HG03469 (cell line): Measurements from ENCODE around the gene BAIAP2L2.

Source experiments
- ATAC-seq: cut with Tn5 transposase; IDR thresholded peaks from one replicate; pipeline ENCODE4 v1.9.1; 2021; ENCODE audit warnings: mild to moderate bottlenecking, moderate library complexity, moderate number of reproducible peaks; ENCODE audit not compliant: unreplicated experiment

Gene BAIAP2L2

DNA sequence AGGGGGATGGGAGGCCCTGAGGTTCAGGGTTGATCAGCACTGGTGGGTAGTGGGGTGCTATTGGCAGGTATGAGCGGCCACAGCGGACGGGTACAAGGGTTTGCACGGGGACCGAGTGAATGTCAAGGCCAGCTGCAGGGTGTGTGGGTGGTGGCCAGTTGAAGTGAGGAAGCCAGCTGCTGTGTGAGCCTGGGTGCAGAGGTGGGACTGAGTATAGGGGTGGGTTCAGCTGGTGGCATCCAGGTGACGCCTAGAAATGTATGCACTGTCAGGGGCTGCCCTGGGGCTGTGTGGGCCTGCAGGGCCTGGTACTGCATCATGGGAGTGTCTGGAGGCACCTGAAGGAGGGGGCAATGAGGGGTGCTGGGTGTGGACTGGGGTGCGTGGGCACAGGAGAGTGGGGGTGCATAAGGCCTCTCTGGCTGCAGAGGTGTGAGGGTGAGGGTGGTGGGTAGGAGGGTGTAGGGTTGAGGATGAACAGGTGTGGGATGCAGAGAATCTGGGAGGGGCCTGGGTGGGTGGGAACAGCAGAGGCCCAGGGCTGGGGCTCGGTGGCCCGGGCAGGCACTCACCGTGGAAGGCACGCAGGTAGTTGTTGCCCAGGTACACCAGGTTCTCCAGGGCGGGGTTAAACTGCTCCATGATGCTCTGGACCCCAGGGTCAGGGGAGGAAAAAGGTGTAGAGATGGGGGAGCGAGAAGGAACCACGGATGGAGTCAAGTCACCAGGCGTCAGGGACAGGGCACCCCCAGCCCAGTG is 1.7 kb downstream of the BAIAP2L2 start:
- no peak for ATAC-seq

DNA sequence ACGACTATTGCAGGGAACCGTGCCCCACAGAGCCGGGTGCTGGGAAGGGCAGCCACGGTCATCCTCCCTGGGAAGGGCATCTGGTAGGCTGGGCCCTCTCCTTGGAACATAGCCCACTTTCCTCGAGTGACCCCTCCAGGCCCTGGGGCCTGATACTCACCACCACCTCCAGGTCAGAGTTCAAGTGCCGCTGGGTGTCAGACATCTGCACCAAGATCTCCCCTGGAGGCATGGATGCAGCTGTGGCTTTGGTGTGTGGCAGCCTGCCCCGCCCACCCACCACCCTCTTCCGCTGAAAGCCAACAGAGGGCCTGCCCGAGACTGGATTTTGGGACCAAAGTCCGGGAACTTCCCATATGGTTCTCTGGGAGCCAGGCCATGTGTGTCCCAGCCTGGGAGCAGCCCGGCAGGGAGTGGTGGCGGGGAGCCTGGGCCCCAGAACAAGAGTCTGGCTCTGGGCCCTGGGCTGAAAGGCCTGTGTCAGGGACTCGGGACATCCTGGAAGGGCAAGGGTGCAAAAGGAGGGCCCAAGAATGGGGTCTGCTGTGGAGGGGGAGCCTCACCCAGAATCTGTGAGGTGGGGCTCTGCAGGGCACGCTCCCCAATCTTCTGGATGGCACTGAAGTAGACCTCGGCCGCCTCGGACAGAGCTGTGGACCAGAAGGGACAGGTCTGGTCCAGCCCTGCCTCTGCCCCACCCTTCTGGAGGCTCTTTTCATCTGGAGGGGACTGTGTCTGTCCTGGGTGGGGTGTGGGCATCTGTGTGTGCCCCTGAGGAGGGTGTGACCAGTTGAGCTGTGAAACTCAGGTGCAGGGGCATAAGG is 2.6 kb downstream of the BAIAP2L2 start:
- no peak for ATAC-seq

DNA sequence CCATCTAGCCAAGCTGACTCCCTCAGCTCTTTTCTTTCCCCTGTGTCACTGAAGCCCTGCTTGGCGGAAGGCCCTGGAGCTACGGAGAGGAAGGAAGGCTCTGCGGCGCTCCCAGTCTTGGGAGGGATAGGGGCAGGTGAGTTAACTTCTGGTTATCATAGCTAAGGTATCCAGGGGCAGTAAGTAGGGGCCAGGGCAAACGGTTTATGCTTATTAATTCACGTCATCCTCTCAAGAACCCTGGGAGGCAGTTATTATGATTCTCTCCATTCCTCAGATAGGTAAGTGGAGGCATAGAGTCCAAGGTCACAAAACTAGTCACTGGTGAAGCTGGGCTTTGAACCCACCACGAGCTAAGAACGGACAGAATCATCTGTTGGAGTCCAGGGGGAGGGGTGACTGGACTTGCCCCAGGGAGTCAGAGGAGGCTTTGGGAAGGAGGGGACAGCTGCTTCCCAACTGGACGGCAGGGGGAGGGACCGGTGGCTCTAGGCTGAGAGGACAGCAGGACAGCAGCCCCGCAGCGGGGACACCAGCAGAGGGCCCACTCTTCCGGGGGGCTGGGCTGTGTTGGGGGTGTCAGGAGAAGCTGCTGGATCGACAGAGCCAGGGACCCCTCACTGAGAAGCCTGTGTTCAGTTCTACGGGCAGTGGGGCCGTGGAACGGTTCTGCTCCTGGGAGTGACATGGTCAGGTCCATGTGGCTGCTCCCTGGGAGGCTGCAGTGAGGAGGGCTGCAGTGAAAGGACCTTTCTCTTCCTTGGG is 3.5 kb downstream of the BAIAP2L2 start:
- no peak for ATAC-seq

DNA sequence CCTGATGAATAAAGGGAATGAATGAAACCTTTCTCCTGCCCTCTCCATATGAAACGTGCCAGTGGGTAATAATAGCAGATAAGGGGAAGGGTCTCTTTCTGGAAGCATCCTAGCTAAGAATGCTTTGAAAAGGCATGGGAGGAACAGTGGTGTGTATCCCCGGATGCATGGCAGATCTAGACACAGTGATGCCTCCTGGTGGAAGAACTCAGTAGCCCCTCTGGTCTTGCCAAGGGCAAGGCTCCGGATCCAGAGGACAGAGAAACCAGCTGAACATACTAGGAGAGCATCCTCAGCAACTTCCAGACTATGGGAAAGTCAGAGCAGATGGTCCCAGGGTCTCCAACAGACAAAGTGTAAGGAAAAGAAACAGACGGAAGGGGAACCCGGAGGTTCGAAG is 6.4 kb downstream of the BAIAP2L2 start:
- ATAC-seq: no peak

DNA sequence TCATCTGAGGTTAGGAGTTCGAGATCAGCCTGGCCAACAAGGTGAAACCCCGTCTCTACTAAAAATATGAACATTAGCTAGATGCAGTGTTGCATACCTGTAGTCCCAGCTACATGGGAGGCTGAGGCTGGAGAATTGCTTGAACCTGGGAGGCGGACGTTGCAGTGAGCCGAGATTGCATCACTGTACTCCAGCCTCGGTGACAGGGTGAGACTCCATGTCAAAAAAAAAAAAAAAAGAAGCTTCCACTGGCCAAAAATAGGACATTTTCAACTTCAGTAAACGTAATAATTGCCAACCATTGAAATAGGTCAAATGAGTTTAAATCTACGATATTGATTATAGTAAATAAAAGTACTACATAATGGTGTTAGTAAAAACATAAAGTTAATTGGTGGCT is 6.8 kb downstream of the BAIAP2L2 start:
- ATAC-seq: no peak

DNA sequence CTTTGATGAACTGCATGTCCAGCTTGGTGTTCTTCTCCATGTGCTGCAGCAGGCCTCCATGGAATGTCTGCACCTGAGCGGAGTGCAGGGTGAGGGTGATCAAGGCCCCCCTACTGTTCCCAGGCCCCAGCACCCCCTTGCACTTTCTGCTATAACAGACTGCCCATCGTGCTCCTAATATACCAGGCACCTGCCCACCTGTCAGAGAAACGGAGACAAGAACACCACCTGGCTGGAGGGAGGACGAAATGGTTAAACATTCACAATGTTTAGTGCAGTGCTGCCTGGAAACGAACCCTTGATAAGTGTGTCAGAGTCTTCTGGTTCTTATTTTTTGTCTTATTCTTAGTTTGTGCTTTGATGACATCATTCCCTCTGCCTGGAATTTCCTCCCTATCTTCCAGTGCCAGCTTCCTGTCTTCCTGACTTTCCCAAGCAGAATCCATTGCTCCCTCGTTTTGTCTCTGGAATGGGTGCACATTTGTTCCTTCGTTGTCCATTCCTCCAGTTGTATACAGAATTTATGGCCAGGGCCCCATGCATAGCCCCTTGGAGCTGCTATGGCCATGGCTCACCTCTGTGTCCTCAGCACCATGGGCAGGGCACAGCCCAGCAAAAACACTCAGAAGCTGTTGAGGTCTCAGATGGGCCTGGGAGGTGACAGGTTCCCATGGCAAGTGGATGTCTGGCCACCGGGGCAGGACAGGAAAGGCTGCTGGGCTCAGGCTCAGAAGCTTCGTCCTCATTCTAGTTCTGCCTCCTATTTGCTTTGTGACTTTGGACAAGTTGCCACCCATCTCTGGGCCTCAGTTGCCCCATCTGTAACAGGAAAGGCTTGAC is 11.9 kb downstream of the BAIAP2L2 start:
- no peak for ATAC-seq

DNA sequence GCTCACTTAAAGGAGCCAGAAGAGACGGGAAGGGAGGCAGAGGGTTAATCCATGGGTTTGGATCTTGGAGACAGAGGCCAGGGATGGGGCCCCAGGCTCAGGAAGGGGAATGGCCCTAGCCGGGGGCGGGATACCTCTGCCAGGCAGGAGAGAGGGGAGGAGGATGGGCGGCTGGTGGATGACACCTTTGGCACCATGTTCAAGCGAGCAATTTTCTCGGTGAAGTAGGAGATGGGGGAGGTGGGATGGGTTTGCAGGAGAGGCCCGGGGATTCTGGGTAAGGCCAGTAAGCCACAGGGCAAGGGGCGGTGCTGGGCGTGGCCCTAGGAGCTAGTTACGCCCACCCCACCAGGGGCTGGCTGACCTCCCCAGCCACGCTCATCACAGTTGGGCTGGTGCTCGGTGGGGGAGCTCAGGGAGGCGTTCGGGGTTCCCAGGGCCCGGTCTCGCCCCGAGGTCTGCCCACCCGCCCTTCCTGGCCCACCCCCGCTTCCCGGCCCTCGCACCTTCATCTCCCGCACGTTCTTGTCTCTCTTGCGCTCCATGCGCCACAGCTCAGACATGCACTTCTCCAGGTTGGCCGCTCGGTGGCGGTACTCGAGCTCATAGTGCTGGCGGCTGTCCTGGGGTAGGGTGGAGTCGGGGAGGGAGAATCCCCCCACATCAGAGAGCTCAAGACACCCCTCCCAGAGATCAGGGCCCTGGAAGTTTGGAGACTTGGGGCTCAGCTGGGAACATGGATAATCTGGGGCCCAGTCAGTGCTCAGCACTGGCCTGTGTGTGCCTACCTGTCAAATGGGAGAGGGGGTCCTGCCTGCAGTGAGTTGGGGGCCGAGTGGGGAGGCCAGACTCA is 12.7 kb downstream of the BAIAP2L2 start:
- ATAC-seq: no peak

DNA sequence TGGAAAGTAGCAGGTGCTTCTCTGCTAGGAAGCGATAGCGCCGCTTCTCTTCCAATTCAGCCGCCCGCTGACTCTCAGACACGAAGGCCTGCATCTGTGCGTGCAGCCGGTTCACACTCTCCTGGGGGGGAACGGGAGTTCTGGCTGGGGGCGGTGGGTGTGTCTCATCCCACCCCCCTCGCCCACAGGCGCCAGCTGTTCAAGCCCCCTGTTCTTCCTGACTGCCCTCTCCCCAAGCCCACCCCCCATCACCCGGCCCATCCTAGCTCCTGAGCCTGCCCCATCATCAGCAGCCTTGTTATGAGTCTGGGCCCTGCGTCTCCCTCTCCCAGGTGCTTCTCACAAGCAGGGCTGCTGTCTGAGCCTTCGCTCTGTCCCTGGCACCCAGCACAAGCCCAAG is 13.4 kb downstream of the BAIAP2L2 start:
- ATAC-seq: no peak

DNA sequence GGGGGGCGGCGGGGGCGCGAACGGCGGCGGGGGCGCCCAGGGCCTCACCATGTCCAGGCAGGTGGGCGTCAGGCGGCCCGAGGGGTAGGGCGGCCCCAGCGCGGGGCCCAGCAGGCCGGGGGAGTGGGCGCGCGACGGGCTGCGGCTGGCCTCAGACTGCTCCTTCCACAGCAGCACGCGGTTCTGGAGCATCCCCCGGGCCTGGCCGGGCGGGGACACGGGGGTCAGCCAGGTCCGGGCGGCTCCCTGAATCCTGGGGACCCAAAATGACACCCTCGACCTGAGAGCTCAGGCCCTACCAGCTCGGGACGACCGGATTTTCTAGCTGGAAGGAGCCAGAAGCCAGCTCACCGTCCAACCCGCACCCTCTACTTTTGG is 21.0 kb downstream of the BAIAP2L2 start:
- no peak for ATAC-seq

DNA sequence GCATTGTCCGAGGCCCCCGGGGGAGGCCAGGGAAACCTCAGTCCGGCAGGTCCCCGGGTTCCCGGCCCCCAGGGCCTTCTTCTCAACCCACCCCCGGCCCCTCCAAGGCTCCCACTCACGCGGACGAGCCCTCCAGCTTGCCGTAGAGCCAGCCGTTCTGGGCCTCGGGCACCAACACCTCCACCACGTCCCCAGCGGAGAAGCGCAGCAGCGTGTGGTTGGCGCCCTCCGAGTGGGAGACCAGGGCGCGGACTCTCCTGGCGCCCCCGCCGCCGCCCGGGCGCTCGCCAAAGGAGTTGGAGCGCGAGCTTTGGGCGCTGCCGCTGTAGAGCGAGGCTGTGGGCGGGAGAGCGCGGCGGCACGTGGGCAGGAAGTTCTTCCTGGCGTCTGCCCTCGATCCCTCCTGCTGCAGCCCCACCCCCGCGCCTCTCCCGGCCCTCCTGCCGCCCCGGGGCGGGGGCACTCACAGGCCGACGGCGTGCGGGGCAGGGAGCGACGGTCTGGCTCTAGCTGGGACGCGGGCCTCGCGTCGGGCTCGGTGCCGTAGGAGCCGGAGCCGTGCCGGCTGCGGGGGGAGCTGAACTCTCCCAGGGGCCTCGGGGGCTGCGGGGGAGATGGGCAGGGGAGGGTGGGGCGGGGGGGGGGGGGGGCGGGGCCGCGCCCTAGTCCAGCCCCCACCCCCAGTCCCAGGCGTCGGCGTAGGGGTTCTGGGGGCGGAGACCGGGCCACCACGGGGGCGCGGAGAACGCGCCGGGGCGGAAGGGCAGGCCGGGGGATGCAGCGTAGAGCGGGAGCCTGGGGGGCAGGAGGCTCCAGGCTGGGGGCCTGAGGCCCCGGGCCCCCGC is 21.6 kb downstream of the BAIAP2L2 start:
- ATAC-seq: no peak

DNA sequence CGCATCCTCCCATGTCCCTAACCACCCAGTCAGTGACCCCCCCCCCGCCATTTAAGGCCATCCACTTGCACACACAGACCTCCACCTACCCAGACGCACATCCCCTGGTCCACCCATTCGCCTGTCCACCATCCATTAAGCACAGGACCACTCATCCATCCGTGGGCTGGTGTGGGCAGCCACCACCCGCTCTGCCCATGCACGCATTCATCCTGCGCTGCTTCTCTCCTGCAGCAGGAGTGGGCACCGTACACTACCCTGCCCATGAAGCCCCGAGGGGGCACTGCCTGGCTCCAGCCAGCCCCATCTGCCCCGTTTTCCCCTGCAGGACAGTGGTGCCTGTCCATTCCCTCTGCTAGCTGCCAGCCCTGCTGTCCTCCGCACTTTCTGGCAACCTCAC is 22.6 kb downstream of the BAIAP2L2 start:
- no peak for ATAC-seq

DNA sequence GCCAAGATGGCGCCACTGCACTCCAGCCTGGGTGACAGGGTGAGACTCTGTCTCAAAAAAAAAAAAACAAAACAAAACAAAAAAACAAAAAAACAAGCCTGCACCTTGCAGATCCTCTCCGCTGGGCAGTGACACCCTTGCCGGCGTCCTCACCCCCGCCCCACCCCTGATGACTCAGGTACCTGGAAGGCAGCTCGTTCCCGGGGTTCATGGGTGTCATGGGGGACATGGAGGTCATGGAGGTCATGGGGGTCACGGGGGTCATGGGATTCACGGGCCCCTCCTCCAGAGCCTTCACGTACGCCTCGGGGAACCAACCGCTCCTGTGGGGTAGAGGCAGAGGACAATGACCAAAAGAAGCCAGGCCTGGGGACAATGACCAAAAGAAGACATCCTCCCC is 23.5 kb downstream of the BAIAP2L2 start:
- ATAC-seq: no peak

DNA sequence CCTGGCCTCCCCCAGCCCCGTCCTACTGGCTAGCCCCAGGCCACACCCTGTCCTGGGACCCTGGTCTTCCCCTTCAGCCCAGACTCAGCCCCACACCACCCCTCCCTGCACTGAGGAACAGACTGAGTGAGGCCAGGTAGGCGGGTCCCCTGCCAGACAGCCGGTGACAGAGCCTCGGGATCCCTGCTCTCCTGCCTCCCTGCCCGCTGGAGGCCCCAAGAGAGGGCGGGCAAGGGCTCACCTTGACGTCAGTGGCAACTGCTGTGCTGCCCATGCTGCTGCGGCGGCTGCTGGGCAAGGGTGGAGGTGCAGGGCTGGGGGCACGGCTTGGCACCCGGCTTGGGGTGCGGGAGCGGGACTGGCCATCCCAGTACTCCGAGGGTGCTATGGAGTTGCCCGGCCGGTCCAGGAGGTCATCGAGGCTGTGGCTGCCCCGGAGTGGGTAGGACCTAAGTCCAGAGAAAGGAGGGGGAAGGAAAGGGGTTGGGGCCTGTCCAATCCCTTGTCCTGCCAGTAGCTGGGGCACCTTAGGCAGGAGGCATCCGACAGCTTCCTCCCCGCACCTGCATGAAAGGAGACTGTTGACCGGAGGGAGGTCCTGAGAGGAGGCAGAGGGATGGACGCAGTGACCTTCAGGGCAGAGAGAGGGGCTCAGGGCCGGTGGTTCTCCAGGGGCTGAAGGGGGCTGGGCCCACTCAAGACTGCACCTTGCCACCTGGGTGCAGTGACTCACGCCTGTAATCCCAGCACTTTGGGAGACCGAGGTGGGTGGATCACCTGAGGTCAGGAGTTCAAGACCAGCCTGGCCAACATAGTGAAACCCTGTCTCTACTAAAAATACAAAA is 24.3 kb downstream of the BAIAP2L2 start:
- no peak for ATAC-seq

DNA sequence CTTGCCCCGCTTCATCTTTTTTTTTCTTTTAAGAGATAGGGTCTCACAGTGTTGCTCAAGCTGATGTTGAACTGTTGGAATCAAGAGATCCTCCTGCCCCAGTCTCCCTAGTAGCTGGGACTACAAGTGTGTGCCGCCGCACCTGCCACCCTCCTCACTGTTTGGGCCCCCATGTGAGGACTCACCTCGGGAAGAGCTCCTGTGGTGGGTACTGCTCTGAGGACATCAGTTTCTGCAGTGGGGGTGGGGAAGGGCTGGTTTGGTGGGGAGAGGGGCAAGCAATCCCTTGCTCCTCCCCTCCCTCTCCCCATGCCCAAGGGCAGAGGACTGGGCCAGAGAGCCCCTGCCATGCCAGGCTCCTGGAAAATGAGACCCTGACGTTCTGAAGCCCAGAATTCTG is 25.0 kb downstream of the BAIAP2L2 start:
- ATAC-seq: no peak

DNA sequence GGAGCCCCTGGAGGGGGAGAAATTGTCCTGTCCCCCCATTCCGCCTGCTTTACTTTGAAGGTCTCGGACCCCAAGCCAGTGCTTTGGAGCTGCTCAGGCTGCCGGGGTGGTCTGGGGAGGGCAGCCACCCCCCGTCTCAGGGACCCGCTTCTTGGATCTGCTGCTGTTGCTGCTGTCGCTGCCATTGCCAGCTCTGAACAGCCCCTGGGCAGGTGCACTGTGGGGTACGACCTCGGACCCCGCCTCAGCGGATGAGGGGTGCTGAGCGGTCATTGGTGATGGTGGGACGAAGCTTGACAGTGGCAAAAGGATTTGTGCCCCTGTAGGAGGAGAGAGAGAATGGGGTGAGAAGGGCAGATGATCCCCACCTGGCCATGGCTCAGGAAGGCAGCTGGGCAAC is 25.4 kb downstream of the BAIAP2L2 start:
- no peak for ATAC-seq

DNA sequence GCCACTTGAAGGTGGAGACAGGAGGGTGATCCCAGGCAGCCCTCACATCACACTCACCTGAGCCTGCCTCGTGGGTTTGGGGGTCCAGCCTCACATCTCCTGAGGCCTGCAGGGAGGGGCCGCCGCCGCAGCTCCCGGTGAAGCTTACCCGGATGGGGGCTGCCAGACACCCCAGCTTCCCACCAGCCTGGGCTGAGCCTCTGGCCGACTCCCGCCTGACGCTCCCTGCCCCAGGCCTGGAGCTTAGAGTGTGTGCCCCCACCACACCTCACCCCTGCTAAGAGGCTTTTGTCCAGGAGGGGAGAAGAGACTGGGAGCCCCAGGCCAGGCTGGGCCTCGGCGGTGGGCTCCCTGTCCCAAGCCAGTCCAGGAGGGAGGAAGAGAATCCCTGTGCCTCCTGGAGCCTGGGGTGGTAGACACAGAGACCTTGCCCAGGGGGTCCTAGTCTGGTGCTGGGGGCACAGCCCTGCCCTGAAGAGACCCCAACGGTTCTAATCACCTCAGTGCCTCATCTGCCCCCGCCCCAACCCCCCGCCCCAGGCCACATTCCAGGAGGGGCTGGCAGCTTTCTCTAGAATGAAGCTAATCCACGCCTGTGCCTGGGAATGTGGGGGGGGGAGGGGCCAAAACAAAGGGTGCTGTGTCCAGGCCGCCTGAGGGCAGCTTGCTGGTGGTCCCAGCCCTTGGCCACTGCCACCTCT is 26.4 kb downstream of the BAIAP2L2 start, which contains the start of gene SLC16A8:
TSS of gene SLC16A8 (minus strand) at position 254 of the 701 bp plus-strand sequence. CDS start 1,311 bp downstream, outside the sequence.
- ATAC-seq: no peak

DNA sequence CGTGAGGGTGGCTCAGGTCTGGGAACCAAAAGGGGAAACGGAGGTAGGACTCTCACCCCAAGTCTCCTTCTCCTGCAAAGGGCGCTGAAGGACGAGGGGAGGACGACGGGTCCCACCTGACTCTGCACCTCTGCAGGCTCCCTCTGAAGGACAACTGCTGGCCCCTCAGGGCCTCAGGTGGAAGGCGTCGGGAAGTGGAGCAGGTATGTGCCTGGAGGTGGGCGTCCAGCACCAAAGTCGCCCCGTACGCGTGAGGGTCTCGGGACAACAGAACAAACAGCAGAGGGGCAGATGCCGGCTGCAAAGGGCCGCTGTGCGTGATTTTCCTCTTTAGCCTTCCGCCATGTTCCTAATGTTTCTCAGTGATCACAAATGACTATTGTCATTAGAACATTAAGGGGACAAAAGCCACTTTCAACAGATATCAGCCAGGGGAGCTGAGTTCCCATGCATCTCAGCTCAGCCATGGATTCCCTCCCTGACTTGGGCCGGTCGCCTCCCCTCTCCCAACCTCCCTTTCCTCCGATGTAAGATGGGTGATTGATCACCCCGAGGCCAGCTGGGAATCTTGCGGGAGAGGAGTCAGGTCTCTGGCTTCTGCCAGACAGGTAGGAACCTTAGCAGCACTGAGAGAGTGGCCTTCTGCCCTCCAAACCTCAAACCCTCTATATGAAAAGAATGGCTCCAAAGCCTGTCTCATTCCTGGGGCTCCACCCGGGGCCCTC is 27.3 kb downstream of the BAIAP2L2 start:
- ATAC-seq: no peak
